Hepatocyte (in vitro differentiated cells): Measurements from ENCODE around the gene RTP1. TPM values are rescaled to one million over a fixed set of nuclear protein-coding genes. Genes with fewer than 3 reads are reported as not detected.

ENCODE experiments used
- DNase-seq: peaks from one replicate; pipeline ENCODE4 v3.0.0-alpha.2; 2016; ENCODE audit warnings: low spot score
- H2AFZ ChIP-seq: fragments of 200-600 bp; sonication (generic); 2 replicates; pipeline ENCODE4 v1.6.0; 2016; ENCODE audit warnings: antibody characterized with exemption, mild to moderate bottlenecking
- H3K27ac ChIP-seq: fragments of 200-600 bp; sonication (generic); 2 replicates; pipeline ENCODE4 v1.5.1; 2016; ENCODE audit warnings: mild to moderate bottlenecking
- H3K27me3 ChIP-seq: fragments of 200-600 bp; sonication (generic); 2 replicates; pipeline ENCODE4 v1.6.1; 2016
- H3K36me3 ChIP-seq: fragments of 200-600 bp; sonication (generic); replicated peaks from 2 replicates; pipeline ENCODE4 v1.5.1; 2016; ENCODE audit warnings: low read depth; ENCODE audit not compliant: insufficient read depth
- H3K4me1 ChIP-seq: fragments of 200-600 bp; sonication (generic); 2 replicates; pipeline ENCODE4 v1.5.1; 2016; ENCODE audit warnings: mild to moderate bottlenecking, moderate library complexity; ENCODE audit not compliant: insufficient read depth
- H3K4me2 ChIP-seq: fragments of 200-600 bp; sonication (generic); 2 replicates; pipeline ENCODE4 v1.6.0; 2016
- H3K4me3 ChIP-seq: fragments of 200-600 bp; sonication (generic); 2 replicates; pipeline ENCODE4 v1.5.1; 2016; ENCODE audit warnings: mild to moderate bottlenecking
- H3K79me2 ChIP-seq: fragments of 200-600 bp; sonication (generic); 2 replicates; pipeline ENCODE4 v1.6.0; 2017; ENCODE audit warnings: mild to moderate bottlenecking
- H3K9me2 ChIP-seq: fragments of 200-600 bp; sonication (generic); replicated peaks from 2 replicates; pipeline ENCODE4 v1.6.0; 2017; ENCODE audit warnings: mild to moderate bottlenecking; ENCODE audit not compliant: insufficient read depth
- H3K9me3 ChIP-seq: fragments of 200-600 bp; sonication (generic); 2 replicates; pipeline ENCODE4 v1.5.1; 2016; ENCODE audit warnings: low read depth, mild to moderate bottlenecking
- H4K20me1 ChIP-seq: fragments of 200-600 bp; sonication (generic); 2 replicates; pipeline ENCODE4 v1.6.0; 2016; ENCODE audit warnings: mild to moderate bottlenecking; ENCODE audit not compliant: insufficient read depth, poor library complexity, severe bottlenecking
- EZH2 ChIP-seq: fragments of 200-600 bp; sonication (generic); IDR thresholded peaks from 2 replicates; pipeline ENCODE4 v1.6.1; 2016; ENCODE audit warnings: antibody characterized with exemption, mild to moderate bottlenecking, borderline replicate concordance
- EZH2phosphoT487 ChIP-seq: fragments of 200-600 bp; sonication (generic); IDR thresholded peaks from one replicate; pipeline ENCODE4 v1.6.1; 2018; ENCODE audit warnings: antibody characterized with exemption, mild to moderate bottlenecking, low read depth, moderate library complexity; ENCODE audit not compliant: unreplicated experiment, severe bottlenecking
- WGBS: methylation state at CpG from one replicate; pipeline ENCODE4 v1.1.6; 2016; ENCODE audit warnings: low lambda C conversion rate; ENCODE audit errors: missing lambda C conversion rate; 5-methylcytosine and 5-hydroxymethylcytosine counted together
- polyA plus RNA-seq: library from polyadenylated mRNA; unstranded; fragments of >200 nt; fragmentation: Nextera tagmentation; extraction: Ambion mirVana; gene quantifications from 2 replicates; pipeline ENCODE4 v1.2.1, GENCODE V29; 2016
- total RNA-seq: library from RNA; depleted of rRNA; stranded (reverse); fragments of >200 nt; gene quantifications from 2 replicates; pipeline ENCODE4 v1.2.3, GENCODE V29; 2014
- TF ChIP-seq, protein P1 (sequence below): fragments of 200-600 bp; sonication (generic); IDR thresholded peaks from 2 replicates; pipeline ENCODE4 v1.5.1; 2016; ENCODE audit warnings: antibody characterized with exemption, mild to moderate bottlenecking; ENCODE audit not compliant: poor library complexity

The RTP1 gene
- total and polyA plus RNA-seq, 2 experiments from 2014 or later: not detected

DNA sequence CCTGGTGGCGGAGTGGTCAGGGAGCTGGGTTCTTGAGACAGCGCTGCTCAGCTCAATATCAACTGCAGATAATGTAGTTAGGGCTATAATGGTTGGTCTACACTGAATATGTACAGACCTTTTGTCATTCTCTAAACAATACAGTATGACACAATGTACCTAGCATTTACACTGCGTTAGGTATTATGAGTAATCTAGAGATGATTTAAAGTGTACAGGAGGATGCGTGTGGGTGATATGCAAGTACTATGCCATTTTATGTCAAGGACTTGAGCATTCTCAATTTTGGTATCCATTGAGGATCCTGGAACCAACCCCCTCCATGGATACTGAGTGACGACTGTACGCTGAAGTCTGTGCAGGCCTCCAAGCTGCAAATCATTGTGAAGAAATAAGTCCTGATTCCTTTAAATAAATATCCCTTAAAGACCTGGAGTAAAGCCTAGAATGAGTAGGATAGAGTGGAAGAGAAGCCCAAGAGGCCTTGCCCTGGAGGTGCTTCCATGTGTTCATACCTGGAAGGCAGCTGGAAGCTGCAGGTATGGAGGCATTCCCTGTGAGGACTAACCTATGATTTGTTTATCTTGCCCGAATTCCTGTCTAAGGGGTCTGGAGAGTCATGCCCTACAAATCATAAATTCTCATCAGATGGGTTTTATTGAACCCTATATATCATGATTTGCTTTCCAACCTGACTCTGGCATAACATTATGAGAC, 15.7 kb upstream of the RTP1 start:
- Histone ChIP-seq H3K9me2 (no peaks in the 10 kb centered on the region), H3K27ac (no peak overlapping the region), H3K27me3 (no peaks in the 10 kb centered on the region), H3K9me3 (no peaks in the 10 kb centered on the region), H3K4me2 (no peak overlapping the region), H2AFZ (no peak overlapping the region), H3K36me3 (no peaks in the 10 kb centered on the region), H3K4me3 (no peak overlapping the region), H3K79me2 (no peaks in the 10 kb centered on the region), H3K4me1 (peaks cover 4% of the 10 kb centered on the region), H4K20me1 (no peaks in the 10 kb centered on the region)
- WGBS: 92% methylated on average over 7 of the region's 7 CpGs
- TF ChIP-seq EZH2phosphoT487 (no peak), EZH2 (no peak)
- TF ChIP-seq, protein P1, sequence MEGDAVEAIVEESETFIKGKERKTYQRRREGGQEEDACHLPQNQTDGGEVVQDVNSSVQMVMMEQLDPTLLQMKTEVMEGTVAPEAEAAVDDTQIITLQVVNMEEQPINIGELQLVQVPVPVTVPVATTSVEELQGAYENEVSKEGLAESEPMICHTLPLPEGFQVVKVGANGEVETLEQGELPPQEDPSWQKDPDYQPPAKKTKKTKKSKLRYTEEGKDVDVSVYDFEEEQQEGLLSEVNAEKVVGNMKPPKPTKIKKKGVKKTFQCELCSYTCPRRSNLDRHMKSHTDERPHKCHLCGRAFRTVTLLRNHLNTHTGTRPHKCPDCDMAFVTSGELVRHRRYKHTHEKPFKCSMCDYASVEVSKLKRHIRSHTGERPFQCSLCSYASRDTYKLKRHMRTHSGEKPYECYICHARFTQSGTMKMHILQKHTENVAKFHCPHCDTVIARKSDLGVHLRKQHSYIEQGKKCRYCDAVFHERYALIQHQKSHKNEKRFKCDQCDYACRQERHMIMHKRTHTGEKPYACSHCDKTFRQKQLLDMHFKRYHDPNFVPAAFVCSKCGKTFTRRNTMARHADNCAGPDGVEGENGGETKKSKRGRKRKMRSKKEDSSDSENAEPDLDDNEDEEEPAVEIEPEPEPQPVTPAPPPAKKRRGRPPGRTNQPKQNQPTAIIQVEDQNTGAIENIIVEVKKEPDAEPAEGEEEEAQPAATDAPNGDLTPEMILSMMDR: no peak
- no peak for DNase-seq

DNA sequence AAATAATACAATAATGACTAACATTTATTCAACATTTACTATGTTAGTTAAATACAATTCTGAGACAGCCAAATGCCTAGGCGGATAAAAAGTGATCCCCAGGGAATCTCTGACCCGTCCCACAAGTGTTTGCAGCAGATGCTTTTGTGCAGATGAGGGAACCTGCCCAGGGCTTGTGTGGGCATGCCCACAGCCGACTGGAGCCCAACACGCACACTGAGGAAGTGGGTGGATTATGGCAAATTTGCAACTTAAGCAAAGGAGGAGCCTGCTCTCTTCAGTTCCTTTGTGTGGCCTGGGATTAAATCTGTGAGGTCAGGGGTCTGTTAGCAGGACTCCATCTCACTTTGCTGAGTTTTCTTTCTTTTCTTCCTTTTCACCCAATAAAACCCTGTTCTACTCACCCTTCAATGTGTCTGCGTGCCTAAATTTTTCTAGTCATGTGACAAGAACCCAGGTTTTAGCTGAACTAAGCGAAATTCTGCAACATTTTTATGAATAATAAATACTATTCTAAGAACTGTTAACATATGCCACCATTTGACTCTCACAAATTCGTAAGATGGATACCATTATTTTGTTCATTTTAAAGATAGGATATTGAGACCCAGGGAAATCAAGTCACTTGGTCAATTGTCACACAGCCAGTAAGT, 13.9 kb upstream of the RTP1 start:
- Histone ChIP-seq H3K79me2 (no peaks in the 10 kb centered on the region), H2AFZ (no peak overlapping the region), H3K27me3 (no peaks in the 10 kb centered on the region), H3K4me3 (no peak overlapping the region), H3K4me2 (no peak overlapping the region), H3K36me3 (no peaks in the 10 kb centered on the region), H4K20me1 (no peaks in the 10 kb centered on the region), H3K9me2 (no peaks in the 10 kb centered on the region), H3K9me3 (no peaks in the 10 kb centered on the region), H3K27ac (no peak overlapping the region), H3K4me1 (peaks cover 13% of the 10 kb centered on the region)
- DNase-seq: no peak
- TF ChIP-seq, protein P1: no peak
- TF ChIP-seq EZH2 (no peak), EZH2phosphoT487 (no peak)
- WGBS: 76% methylated on average over 7 of the region's 7 CpGs

DNA sequence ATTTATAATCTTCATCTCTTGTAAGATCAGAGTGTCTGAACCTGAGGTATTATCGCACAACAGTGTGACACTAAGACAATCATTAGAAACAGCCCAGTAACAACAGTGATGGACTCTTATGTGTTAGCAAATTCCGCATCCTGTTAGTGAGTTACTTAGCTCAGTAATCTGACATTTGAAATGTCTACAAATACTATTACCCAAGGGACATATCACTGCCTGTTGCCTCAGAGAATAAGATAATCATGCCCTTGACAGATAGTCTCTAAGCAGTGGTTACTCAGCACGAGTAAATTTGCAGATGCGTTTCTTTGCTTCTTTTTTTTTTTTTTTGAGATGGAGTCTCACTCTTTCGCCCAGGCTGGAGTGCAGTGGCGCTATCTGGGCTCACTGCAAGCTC, 13.4 kb upstream of the RTP1 start:
- Histone ChIP-seq H3K27ac (no peak overlapping the region), H3K9me3 (no peaks in the 10 kb centered on the region), H3K4me2 (no peak overlapping the region), H3K79me2 (no peaks in the 10 kb centered on the region), H3K36me3 (no peaks in the 10 kb centered on the region), H3K4me1 (peaks cover 13% of the 10 kb centered on the region), H3K9me2 (no peaks in the 10 kb centered on the region), H3K27me3 (no peaks in the 10 kb centered on the region), H3K4me3 (no peak overlapping the region), H4K20me1 (no peaks in the 10 kb centered on the region), H2AFZ (no peak overlapping the region)
- TF ChIP-seq, protein P1: no peak
- TF ChIP-seq EZH2: no peak
- TF ChIP-seq EZH2phosphoT487: no peak
- DNase-seq: no peak
- whole genome bisulfite sequencing: 87% methylated on average over 6 of the region's 6 CpGs
